Fibroblast of villous mesenchyme (primary cell): ENCODE results near the gene CRMP1. TPM values are rescaled to one million over a fixed set of nuclear protein-coding genes. Genes with fewer than 3 reads are reported as not detected.

ENCODE experiments used
- DNase-seq: peaks from one replicate; pipeline ENCODE4 v3.0.0-alpha.2; 2010; ENCODE audit warnings: low read depth
- H3K4me3 ChIP-seq: 2 replicates; pipeline ENCODE4 v1.5.1; 2011; ENCODE audit warnings: low read depth, mild to moderate bottlenecking, low read length
- total RNA-seq: library from RNA; depleted of rRNA; stranded (reverse); fragments of >200 nt; gene quantifications from 2 replicates; pipeline ENCODE4 v1.2.3, GENCODE V29; 2012
- TF ChIP-seq, protein P1 (sequence below): IDR thresholded peaks from 2 replicates; pipeline ENCODE4 v1.5.1; 2012; ENCODE audit warnings: low read depth, mild to moderate bottlenecking, low read length; ENCODE audit not compliant: insufficient read depth

CRMP1 gene
- total RNA-seq, 1 donor: under 0.01 TPM

DNA sequence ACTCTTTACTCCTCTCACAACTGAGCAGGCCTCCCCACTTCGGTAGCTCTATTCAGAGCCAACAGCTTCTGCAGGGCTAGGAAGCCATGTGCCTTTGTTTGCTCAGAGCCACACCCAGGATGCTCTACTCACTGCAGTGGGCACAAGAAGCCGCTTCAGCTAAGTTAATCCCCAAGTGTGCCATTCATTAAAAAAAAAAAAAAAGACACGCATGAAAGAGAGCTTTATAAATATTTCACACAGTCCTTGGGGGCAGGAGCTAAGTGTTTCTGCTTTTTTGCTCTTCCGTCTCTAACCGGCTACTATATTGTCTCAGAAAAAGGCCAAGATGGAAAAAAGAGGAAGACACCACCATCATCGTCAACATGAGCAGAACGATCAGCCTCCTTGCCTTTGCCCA lies 8.1 kb downstream of the CRMP1 start:
- no peak for DNase-seq
- TF ChIP-seq, protein P1, sequence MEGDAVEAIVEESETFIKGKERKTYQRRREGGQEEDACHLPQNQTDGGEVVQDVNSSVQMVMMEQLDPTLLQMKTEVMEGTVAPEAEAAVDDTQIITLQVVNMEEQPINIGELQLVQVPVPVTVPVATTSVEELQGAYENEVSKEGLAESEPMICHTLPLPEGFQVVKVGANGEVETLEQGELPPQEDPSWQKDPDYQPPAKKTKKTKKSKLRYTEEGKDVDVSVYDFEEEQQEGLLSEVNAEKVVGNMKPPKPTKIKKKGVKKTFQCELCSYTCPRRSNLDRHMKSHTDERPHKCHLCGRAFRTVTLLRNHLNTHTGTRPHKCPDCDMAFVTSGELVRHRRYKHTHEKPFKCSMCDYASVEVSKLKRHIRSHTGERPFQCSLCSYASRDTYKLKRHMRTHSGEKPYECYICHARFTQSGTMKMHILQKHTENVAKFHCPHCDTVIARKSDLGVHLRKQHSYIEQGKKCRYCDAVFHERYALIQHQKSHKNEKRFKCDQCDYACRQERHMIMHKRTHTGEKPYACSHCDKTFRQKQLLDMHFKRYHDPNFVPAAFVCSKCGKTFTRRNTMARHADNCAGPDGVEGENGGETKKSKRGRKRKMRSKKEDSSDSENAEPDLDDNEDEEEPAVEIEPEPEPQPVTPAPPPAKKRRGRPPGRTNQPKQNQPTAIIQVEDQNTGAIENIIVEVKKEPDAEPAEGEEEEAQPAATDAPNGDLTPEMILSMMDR: no peak
- no peak overlapping the region for H3K4me3 ChIP-seq

DNA sequence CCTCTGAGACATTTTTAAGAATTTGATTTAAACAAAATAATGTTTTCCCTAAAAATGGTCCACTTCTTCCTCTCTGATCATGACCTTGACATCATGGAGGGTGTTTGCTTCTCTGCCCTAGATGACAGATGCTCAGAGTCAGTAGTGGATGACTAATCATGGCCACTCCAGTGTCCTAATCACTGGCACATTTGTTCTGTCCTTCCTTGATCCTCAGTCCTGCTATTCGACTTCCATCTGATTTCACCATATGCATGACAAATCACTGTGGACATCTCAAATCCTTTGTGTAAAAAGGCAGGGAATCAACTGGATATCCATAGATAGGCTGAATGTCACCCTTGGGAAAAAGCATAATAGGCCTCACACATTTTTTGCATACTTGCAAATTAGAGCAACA lies 9.0 kb downstream of the CRMP1 start:
- TF ChIP-seq, protein P1: no peak
- no peak for DNase-seq
- no peak overlapping the region for H3K4me3 ChIP-seq

DNA sequence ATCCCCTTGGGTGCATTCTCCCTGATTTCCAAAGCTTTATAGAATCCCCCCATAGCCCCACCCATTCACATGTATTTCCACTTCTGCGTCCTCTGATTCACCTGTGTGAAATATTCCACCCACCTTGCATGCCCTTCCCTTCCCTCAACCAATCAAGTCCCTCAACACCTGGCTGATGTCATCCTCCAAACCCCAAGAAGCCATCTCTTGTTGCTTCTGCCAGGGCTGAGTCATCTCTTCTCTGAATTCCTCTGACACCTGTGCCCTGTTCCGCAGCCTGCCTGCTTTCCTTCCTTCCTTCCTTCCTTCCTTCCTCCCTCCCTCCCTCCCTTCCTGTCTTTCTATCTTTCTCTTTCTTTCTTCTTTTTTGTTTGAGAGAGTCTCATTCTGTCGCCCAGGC lies 9.9 kb downstream of the CRMP1 start:
- TF ChIP-seq, protein P1: no peak
- no peak overlapping the region for H3K4me3 ChIP-seq
- no peak for DNase-seq

DNA sequence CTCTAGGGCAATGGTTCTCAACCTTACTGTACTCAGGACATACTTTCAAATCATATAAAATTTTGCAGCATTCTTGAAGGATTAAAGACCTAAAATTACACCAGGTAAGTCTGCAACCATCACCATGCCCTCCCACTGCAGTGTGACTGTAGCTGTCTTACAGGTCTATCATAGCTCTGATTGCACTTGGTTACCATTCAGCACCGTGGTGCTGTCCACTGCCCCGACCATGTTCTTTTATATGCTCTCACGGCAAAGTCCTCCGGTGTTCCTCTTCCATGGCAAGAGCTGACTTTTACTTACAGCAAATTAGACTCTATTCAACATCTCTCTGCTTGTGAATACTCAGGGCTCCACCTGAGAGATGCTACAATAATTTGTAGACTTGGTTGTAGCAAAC lies 11.5 kb downstream of the CRMP1 start:
- DNase-seq: no peak
- TF ChIP-seq, protein P1: no peak
- no peak overlapping the region for H3K4me3 ChIP-seq

DNA sequence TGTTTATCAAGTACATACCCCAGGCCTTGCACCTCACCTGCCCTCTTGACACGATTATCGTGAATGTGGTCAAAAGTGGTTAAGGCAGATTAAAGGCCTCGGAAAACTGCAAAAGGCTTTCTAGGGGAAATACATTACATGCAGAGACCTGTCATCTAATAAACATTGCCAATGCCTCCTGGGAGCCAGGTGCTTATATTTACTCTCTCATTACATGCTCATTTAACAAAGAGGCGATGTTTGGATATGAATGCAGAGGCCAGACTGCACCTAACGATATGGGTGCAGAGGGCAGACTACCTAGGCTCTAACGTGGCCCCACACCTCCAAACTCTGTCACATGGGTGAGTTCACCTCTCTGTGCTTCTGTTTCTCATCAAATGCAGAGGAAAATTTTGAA lies 14.5 kb downstream of the CRMP1 start:
- TF ChIP-seq, protein P1: no peak
- no peak overlapping the region for H3K4me3 ChIP-seq

DNA sequence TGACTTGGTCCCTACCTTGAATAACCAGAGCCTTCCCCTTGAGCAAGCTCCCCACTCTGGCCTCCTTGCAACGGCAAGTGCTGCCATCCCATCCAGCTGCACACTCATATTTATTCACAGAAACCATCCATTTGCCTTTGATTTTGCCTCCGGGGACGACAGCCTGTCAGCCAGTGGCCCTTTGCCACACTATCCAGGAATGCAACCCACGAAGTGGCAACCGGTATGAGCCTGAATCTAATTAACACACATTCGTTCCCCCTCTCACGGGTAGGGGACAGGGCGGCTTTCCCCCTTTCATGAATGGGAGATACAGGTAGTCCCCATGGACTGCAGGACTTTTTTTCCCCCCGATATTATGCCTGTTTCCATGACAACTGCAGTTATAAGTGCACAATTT lies 15.5 kb downstream of the CRMP1 start:
- TF ChIP-seq, protein P1: no peak
- no peak overlapping the region for H3K4me3 ChIP-seq
- DNase-seq: no peak

More for the DNA sequence above, 14.5 kb downstream of the CRMP1 start:
- DNase-seq: no peak

DNA sequence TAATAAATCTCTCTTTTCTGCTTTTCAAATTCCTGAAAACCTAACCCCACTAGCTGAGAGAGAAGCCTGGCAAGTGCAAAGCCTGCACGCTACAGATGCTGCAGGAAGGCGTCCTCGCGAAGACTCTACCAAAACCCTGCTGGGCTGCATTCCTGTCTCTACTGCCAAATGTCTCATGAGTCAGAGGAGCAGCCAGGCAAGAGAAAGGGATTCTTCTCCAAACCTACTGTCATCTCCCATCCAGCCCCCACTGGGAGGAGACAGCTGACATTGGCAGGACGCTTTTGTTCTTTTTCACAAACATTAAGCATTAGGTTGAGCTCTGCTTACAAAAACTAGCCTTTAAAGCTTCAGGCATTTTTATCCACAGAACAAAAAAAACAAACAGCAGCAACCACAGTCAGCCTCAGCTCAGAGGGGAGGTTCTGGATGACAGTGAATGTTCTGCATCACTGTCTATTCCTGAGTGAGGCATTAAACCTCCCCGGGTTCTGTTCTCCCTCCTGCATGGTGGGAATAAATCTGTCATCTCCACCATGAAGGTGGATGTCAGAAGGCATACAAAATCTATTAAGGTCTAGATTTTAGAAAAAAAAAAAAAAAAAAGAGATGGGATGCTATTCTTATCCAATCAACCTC lies 18.0 kb downstream of the CRMP1 start:
- H3K4me3 ChIP-seq: no peak overlapping the region
- DNase-seq: no peak
- TF ChIP-seq, protein P1: no peak
